Vagina (tissue), 2 donors: Measurements from ENCODE around the gene IFNLR1. TPM values are rescaled to one million over a fixed set of nuclear protein-coding genes. Genes with fewer than 3 reads are reported as not detected.
"Not testable (repeated sequence)": the region's sequence is repeated elsewhere in the genome, so short reads cannot be mapped to it uniquely, and the experiment has no call there.

ENCODE experiments used
- DNase-seq, 2 donors: peaks; one replicate each; pipeline ENCODE4 v3.0.0-alpha.2; 2017; ENCODE audit errors: extremely low spot score in 2 of 2
- H3K27ac ChIP-seq: fragments of 200-600 bp; sonication (generic); one replicate; pipeline ENCODE4 v1.5.1; 2019
- H3K27me3 ChIP-seq: fragments of 200-600 bp; sonication (generic); one replicate; pipeline ENCODE4 v1.5.1; 2019
- H3K36me3 ChIP-seq, 2 donors: fragments of 200-600 bp; sonication (generic); one replicate each; pipeline ENCODE4 v1.5.1; 2017 to 2019
- H3K4me1 ChIP-seq: fragments of 200-600 bp; sonication (generic); one replicate; pipeline ENCODE4 v1.5.1; 2019
- H3K4me3 ChIP-seq, 2 donors: fragments of 200-600 bp; sonication (generic); 1 replicate in 1 of 2; 2 replicates in 1 of 2; pipeline ENCODE4 v1.5.1; 2016 to 2019
- H3K9me3 ChIP-seq: fragments of 200-600 bp; sonication (generic); one replicate; pipeline ENCODE4 v1.5.1; 2019
- CTCF ChIP-seq, 3 experiments: fragments of 450-650 bp in 2 of 3; fragments of 200-600 bp in 1 of 3; sonication (generic) in 1 of 3; IDR thresholded peaks; one replicate each; pipeline ENCODE4 v1.5.1; 2017 to 2019; ENCODE audit warnings: antibody characterized with exemption in 3 of 3, mild to moderate bottlenecking in 2 of 3, moderate library complexity in 2 of 3
- POLR2A ChIP-seq, 2 donors: fragments of 450-650 bp; IDR thresholded peaks; one replicate each; pipeline ENCODE4 v1.6.1; 2017; ENCODE audit warnings: antibody characterized with exemption in 2 of 2, mild to moderate bottlenecking in 2 of 2, moderate library complexity in 2 of 2
- POLR2AphosphoS5 ChIP-seq, 2 donors: sonication (generic); formaldehyde crosslinking; IDR thresholded peaks; one replicate each; pipeline ENCODE4 v1.9.0; 2017; ENCODE audit warnings: antibody characterized with exemption in 2 of 2, mild to moderate bottlenecking in 2 of 2, low read depth in 1 of 2; ENCODE audit not compliant: insufficient read depth in 1 of 2
- intact Hi-C: fragments of 100-400 bp; cut with DNase I; formaldehyde crosslinking; loops from one replicate; pipeline ENCODE4 v1.15.1; 2023
- total RNA-seq: library from RNA; depleted of rRNA; stranded (reverse); fragments of >200 nt; gene quantifications from one replicate; pipeline ENCODE4 v1.2.3, GENCODE V29; 2016

The IFNLR1 gene
- total RNA-seq, 1 donor from 2014 or later, result 1.7 TPM

- TF ChIP-seq POLR2AphosphoS5 (IDR thresholded peaks at IDR 0.05; ENCODE audit: insufficient read depth in 1 of 2, low read depth in 1 of 2), result no peak
- TF ChIP-seq POLR2A (IDR thresholded peaks at IDR 0.05), result no peak
- TF ChIP-seq CTCF (IDR thresholded peaks at IDR 0.05), result no peak
- Histone ChIP-seq H3K36me3 (no peaks in the 10 kb centered on the region), H3K4me3 (no peak overlapping the region), H3K9me3 (no peaks in the 10 kb centered on the region), H3K27ac (no peak overlapping the region), H3K4me1 (peaks cover 12% of the 10 kb centered on the region), H3K27me3 (no peaks in the 10 kb centered on the region)
- no peak for DNase-seq
- intact Hi-C loops, result no loop called here
Measured at GRCh38 chr1:24210195-24210627, 23.1 kb upstream of the IFNLR1 start.

DNA sequence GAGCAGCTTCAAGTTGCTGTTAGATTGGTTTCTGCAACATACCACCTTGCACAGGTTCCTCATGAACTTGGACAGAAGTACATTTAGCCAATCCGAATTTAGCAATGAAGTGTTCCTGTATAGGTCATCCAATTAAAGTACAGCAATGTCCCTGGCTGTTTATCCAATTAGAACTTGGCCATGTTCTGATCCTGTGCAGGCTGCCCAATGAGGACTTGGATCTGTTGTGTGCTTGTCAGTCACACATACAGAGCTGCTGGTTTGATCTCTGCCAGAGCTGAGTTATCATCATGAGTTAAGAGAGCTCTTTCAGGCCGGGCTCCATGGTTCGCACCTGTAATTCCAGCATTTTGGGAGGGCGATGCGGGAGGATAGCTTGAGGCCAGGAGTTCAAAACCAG, 22.0 kb upstream of the IFNLR1 start:
- Histone ChIP-seq H3K4me1 (peaks cover 12% of the 10 kb centered on the region), H3K27ac (no peak overlapping the region), H3K36me3 (no peaks in the 10 kb centered on the region), H3K27me3 (no peaks in the 10 kb centered on the region), H3K4me3 (no peak overlapping the region), H3K9me3 (no peaks in the 10 kb centered on the region)
- intact Hi-C loops, result no loop called here
- no peak for DNase-seq
- TF ChIP-seq POLR2A (IDR thresholded peaks at IDR 0.05) (no peak), CTCF (IDR thresholded peaks at IDR 0.05) (no peak), POLR2AphosphoS5 (IDR thresholded peaks at IDR 0.05; ENCODE audit: insufficient read depth in 1 of 2, low read depth in 1 of 2) (no peak)

GRCh38 chr1:24207709-24208108, 20.6 kb upstream of the IFNLR1 start:
- DNase-seq, result no peak
- H3K9me3 ChIP-seq, result no peaks in the 10 kb centered on the region
- H3K27me3 ChIP-seq, result no peaks in the 10 kb centered on the region
- H3K4me3 ChIP-seq, result no peak overlapping the region
- H3K4me1 ChIP-seq, result peaks cover 20% of the 10 kb centered on the region
- H3K36me3 ChIP-seq, result no peaks in the 10 kb centered on the region
- H3K27ac ChIP-seq, result no peak overlapping the region
- intact Hi-C loops, result no loop called here
- TF ChIP-seq CTCF (IDR thresholded peaks at IDR 0.05), result no peak
- TF ChIP-seq POLR2AphosphoS5 (IDR thresholded peaks at IDR 0.05; ENCODE audit: insufficient read depth in 1 of 2, low read depth in 1 of 2), result no peak
- no peak for TF ChIP-seq POLR2A (IDR thresholded peaks at IDR 0.05)

DNA sequence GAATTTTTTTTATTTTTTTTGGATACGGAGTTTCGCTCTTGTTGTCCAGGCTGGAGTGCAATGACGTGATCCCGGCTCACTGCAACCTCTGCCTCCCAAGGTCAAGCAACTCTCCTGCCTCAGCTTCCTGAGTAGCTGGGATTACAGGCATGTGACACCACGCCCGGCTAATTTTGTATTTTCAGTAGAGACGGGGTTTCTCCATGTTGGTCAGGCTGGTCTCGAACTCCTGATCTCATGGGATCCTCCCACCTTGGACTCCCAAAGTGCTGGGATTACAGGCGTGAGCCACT, 20.3 kb upstream of the IFNLR1 start:
- H3K27me3 ChIP-seq, H3K9me3 ChIP-seq, intact Hi-C loops, DNase-seq, H3K27ac ChIP-seq, H3K4me3 ChIP-seq, H3K36me3 ChIP-seq: not testable (repeated sequence)
- peaks cover 23% of the 10 kb centered on the region for H3K4me1 ChIP-seq

- peak overlapping the region; percentile 42 for H3K27ac ChIP-seq
- no peaks in the 10 kb centered on the region for H3K36me3 ChIP-seq
- intact Hi-C loops, result no loop called here
- no peak overlapping the region for H3K4me3 ChIP-seq
- no peak for DNase-seq
- no peaks in the 10 kb centered on the region for H3K9me3 ChIP-seq
- TF ChIP-seq POLR2A (IDR thresholded peaks at IDR 0.05), result no peak
- TF ChIP-seq POLR2AphosphoS5 (IDR thresholded peaks at IDR 0.05; ENCODE audit: insufficient read depth in 1 of 2, low read depth in 1 of 2), result no peak
- TF ChIP-seq CTCF (IDR thresholded peaks at IDR 0.05), result no peak
- H3K4me1 ChIP-seq, result peaks cover 29% of the 10 kb centered on the region
- no peaks in the 10 kb centered on the region for H3K27me3 ChIP-seq
Measured at GRCh38 chr1:24206516-24207394, 19.7 kb upstream of the IFNLR1 start.
